T-helper 2 cell treated with Interferon-gamma antibody and Interleukin-4, amounts not matched to agents 5 μg/mL and 100 μg/mL, for 36 hours (primary cell): ENCODE results near the gene MBOAT2.
A peak's percentile ranks its signal among the peaks of the same experiment; 100 is the strongest.

Experiments
- DNase-seq: peaks from one replicate; pipeline ENCODE4 v3.0.0; 2021; ENCODE audit warnings: low spot score
- H3K27ac Mint-ChIP-seq: one replicate; pipeline ENCODE4 v1.8.0; 2021; ENCODE audit warnings: mild to moderate bottlenecking, mixed read lengths
- H3K27me3 Mint-ChIP-seq: one replicate; pipeline ENCODE4 v1.8.0; 2021; ENCODE audit warnings: low read depth, mixed read lengths
- H3K36me3 Mint-ChIP-seq: one replicate; pipeline ENCODE4 v1.8.0; 2021; ENCODE audit warnings: low read depth, mixed read lengths
- H3K4me1 Mint-ChIP-seq: one replicate; pipeline ENCODE4 v1.8.0; 2021; ENCODE audit warnings: low read depth, mixed read lengths
- H3K4me3 Mint-ChIP-seq: one replicate; pipeline ENCODE4 v1.8.0; 2022; ENCODE audit warnings: mild to moderate bottlenecking, moderate library complexity, mixed read lengths
- H3K9me3 Mint-ChIP-seq: one replicate; pipeline ENCODE4 v1.8.0; 2021; ENCODE audit warnings: mixed read lengths

The MBOAT2 gene

GRCh38 chr2:8855010-8855409, 148.5 kb downstream of the MBOAT2 start:
- H3K4me1 Mint-ChIP-seq, result no peaks in the 10 kb centered on the region
- H3K27me3 Mint-ChIP-seq, result peaks cover 27% of the 10 kb centered on the region
- no peak overlapping the region for H3K27ac Mint-ChIP-seq
- H3K36me3 Mint-ChIP-seq, result no peaks in the 10 kb centered on the region
- H3K4me3 Mint-ChIP-seq, result no peak overlapping the region
- no peaks in the 10 kb centered on the region for H3K9me3 Mint-ChIP-seq
- DNase-seq, result no peak

- Mint-ChIP-seq H3K4me1 (no peaks in the 10 kb centered on the region), H3K36me3 (no peaks in the 10 kb centered on the region), H3K4me3 (no peak overlapping the region), H3K27me3 (peaks cover 28% of the 10 kb centered on the region), H3K9me3 (no peaks in the 10 kb centered on the region), H3K27ac (no peak overlapping the region)
- no peak for DNase-seq
Measured at GRCh38 chr2:8853426-8853825, 150.1 kb downstream of the MBOAT2 start.

- Mint-ChIP-seq H3K4me3 (no peak overlapping the region), H3K27ac (no peak overlapping the region), H3K4me1 (no peaks in the 10 kb centered on the region), H3K36me3 (no peaks in the 10 kb centered on the region), H3K9me3 (no peaks in the 10 kb centered on the region), H3K27me3 (peaks cover 28% of the 10 kb centered on the region)
- DNase-seq, result no peak
Measured at GRCh38 chr2:8851811-8852560, 151.5 kb downstream of the MBOAT2 start.

- H3K4me1 Mint-ChIP-seq, result no peaks in the 10 kb centered on the region
- H3K27ac Mint-ChIP-seq, result no peak overlapping the region
- H3K27me3 Mint-ChIP-seq, result peaks cover 33% of the 10 kb centered on the region
- H3K36me3 Mint-ChIP-seq, result no peaks in the 10 kb centered on the region
- H3K9me3 Mint-ChIP-seq, result no peaks in the 10 kb centered on the region
- H3K4me3 Mint-ChIP-seq, result no peak overlapping the region
- no peak for DNase-seq
Measured at GRCh38 chr2:8850845-8851487, 152.5 kb downstream of the MBOAT2 start.

GRCh38 chr2:8849327-8849726, 154.2 kb downstream of the MBOAT2 start:
- no peak for DNase-seq
- peaks cover 37% of the 10 kb centered on the region for H3K27me3 Mint-ChIP-seq
- no peaks in the 10 kb centered on the region for H3K4me1 Mint-ChIP-seq
- H3K9me3 Mint-ChIP-seq, result no peaks in the 10 kb centered on the region
- H3K4me3 Mint-ChIP-seq, result no peak overlapping the region
- no peak overlapping the region for H3K27ac Mint-ChIP-seq
- no peaks in the 10 kb centered on the region for H3K36me3 Mint-ChIP-seq

GRCh38 chr2:8848328-8849100, 155.0 kb downstream of the MBOAT2 start:
- no peak for DNase-seq
- Mint-ChIP-seq H3K4me1 (no peaks in the 10 kb centered on the region), H3K27ac (no peak overlapping the region), H3K36me3 (no peaks in the 10 kb centered on the region), H3K4me3 (no peak overlapping the region), H3K27me3 (peaks cover 40% of the 10 kb centered on the region), H3K9me3 (no peaks in the 10 kb centered on the region)

GRCh38 chr2:8847400-8847799, 156.1 kb downstream of the MBOAT2 start:
- no peak overlapping the region for H3K4me3 Mint-ChIP-seq
- peaks cover 37% of the 10 kb centered on the region for H3K27me3 Mint-ChIP-seq
- no peak overlapping the region for H3K27ac Mint-ChIP-seq
- no peak for DNase-seq
- no peaks in the 10 kb centered on the region for H3K36me3 Mint-ChIP-seq
- no peaks in the 10 kb centered on the region for H3K4me1 Mint-ChIP-seq
- no peaks in the 10 kb centered on the region for H3K9me3 Mint-ChIP-seq

GRCh38 chr2:8841932-8842331, 161.6 kb downstream of the MBOAT2 start:
- H3K27ac Mint-ChIP-seq, result no peak overlapping the region
- no peak overlapping the region for H3K4me3 Mint-ChIP-seq
- no peak for DNase-seq
- peaks cover 29% of the 10 kb centered on the region for H3K27me3 Mint-ChIP-seq
- H3K9me3 Mint-ChIP-seq, result no peaks in the 10 kb centered on the region
- H3K4me1 Mint-ChIP-seq, result no peaks in the 10 kb centered on the region
- peaks cover 2% of the 10 kb centered on the region for H3K36me3 Mint-ChIP-seq

GRCh38 chr2:8840475-8841091, 162.9 kb downstream of the MBOAT2 start:
- H3K9me3 Mint-ChIP-seq, result no peaks in the 10 kb centered on the region
- peaks cover 17% of the 10 kb centered on the region for H3K27me3 Mint-ChIP-seq
- peaks cover 9% of the 10 kb centered on the region for H3K4me1 Mint-ChIP-seq
- DNase-seq, result no peak
- no peak overlapping the region for H3K4me3 Mint-ChIP-seq
- peaks cover 2% of the 10 kb centered on the region for H3K36me3 Mint-ChIP-seq
- no peak overlapping the region for H3K27ac Mint-ChIP-seq

GRCh38 chr2:8839189-8839965, 164.1 kb downstream of the MBOAT2 start:
- Mint-ChIP-seq H3K9me3 (no peaks in the 10 kb centered on the region), H3K4me1 (peaks cover 14% of the 10 kb centered on the region), H3K36me3 (peaks cover 2% of the 10 kb centered on the region), H3K27me3 (peaks cover 8% of the 10 kb centered on the region), H3K4me3 (no peak overlapping the region), H3K27ac (no peak overlapping the region)
- DNase-seq, result no peak

GRCh38 chr2:8837795-8838140, 165.7 kb downstream of the MBOAT2 start:
- Mint-ChIP-seq H3K4me1 (peaks cover 19% of the 10 kb centered on the region), H3K36me3 (peaks cover 2% of the 10 kb centered on the region), H3K4me3 (peak overlapping the region; percentile 18), H3K27ac (no peak overlapping the region), H3K9me3 (no peaks in the 10 kb centered on the region), H3K27me3 (peaks cover 4% of the 10 kb centered on the region)
- DNase-seq, result no peak

- H3K27ac Mint-ChIP-seq, result peak within 1 kb of the TSS; percentile 99
- H3K27me3 Mint-ChIP-seq, result peaks cover 4% of the 10 kb centered on the region
- H3K4me1 Mint-ChIP-seq, result peaks cover 19% of the 10 kb centered on the region
- peak within 1 kb of the TSS; percentile 100 for H3K4me3 Mint-ChIP-seq
- H3K9me3 Mint-ChIP-seq, result no peaks in the 10 kb centered on the region
- peaks cover 2% of the 10 kb centered on the region for H3K36me3 Mint-ChIP-seq
- peak; percentile 75 for DNase-seq
Measured at GRCh38 chr2:8836971-8837794, 166.3 kb downstream of the MBOAT2 start, which contains the start of gene KIDINS220. TSS of gene KIDINS220 (minus strand) at chr2:8837613. CDS start at chr2:8827093, 10,520 bp downstream.

- Mint-ChIP-seq H3K4me3 (peak overlapping the region; percentile 85), H3K4me1 (peaks cover 27% of the 10 kb centered on the region)
Measured at GRCh38 chr2:8835279-8835678, 168.2 kb downstream of the MBOAT2 start.

More at GRCh38 chr2:8835279-8835678, 168.2 kb downstream of the MBOAT2 start:
- no peak for DNase-seq
- no peak overlapping the region for H3K27ac Mint-ChIP-seq
- no peaks in the 10 kb centered on the region for H3K9me3 Mint-ChIP-seq
- peaks cover 2% of the 10 kb centered on the region for H3K36me3 Mint-ChIP-seq
- peaks cover 2% of the 10 kb centered on the region for H3K27me3 Mint-ChIP-seq
